Measurements from ENCODE around the gene ASIC2.

DNA sequence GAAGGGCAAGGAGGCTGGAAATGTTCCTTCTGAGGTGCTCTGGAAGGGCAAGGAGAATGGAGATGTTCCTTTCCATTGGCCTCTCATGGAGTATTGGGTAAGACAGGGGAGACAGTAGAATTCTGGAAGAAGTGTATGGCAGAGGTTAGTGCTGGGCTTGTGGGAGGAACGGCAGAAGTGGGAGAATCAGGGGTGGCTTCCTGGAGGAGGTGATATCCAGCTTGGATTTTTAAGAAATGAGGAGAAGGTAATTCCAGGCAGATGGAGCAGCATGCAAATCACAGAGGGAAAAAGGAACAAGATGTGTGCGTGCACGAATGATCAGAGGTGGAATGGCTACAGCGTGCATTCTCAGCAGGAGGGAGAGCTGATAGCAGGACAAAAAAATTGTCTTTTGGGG, 45.1 kb upstream of the ASIC2 start:
- TF ChIP-seq, protein P1, sequence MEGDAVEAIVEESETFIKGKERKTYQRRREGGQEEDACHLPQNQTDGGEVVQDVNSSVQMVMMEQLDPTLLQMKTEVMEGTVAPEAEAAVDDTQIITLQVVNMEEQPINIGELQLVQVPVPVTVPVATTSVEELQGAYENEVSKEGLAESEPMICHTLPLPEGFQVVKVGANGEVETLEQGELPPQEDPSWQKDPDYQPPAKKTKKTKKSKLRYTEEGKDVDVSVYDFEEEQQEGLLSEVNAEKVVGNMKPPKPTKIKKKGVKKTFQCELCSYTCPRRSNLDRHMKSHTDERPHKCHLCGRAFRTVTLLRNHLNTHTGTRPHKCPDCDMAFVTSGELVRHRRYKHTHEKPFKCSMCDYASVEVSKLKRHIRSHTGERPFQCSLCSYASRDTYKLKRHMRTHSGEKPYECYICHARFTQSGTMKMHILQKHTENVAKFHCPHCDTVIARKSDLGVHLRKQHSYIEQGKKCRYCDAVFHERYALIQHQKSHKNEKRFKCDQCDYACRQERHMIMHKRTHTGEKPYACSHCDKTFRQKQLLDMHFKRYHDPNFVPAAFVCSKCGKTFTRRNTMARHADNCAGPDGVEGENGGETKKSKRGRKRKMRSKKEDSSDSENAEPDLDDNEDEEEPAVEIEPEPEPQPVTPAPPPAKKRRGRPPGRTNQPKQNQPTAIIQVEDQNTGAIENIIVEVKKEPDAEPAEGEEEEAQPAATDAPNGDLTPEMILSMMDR (conservative IDR thresholded peaks at IDR 0.05; ENCODE audit: low read depth in 2 of 2), result no peak
- TF ChIP-seq EZH2phosphoT487 (IDR thresholded peaks at IDR 0.05; ENCODE audit: unreplicated experiment) (no peak), ZNF114 (CRISPR knock-in tag; IDR thresholded peaks at IDR 0.05) (no peak), POLR2AphosphoS5 (IDR thresholded peaks at IDR 0.05; ENCODE audit: low read depth) (no peak), EZH2 (IDR thresholded peaks at IDR 0.05; ENCODE audit: low read depth, unreplicated experiment) (no peak), NANOG (IDR thresholded peaks at IDR 0.05; ENCODE audit: borderline replicate concordance) (no peak), ETS1 (IDR thresholded peaks at IDR 0.05) (no peak), STAT1 (IDR thresholded peaks at IDR 0.05; ENCODE audit: unreplicated experiment) (no peak)
- TF ChIP-seq, protein P2, sequence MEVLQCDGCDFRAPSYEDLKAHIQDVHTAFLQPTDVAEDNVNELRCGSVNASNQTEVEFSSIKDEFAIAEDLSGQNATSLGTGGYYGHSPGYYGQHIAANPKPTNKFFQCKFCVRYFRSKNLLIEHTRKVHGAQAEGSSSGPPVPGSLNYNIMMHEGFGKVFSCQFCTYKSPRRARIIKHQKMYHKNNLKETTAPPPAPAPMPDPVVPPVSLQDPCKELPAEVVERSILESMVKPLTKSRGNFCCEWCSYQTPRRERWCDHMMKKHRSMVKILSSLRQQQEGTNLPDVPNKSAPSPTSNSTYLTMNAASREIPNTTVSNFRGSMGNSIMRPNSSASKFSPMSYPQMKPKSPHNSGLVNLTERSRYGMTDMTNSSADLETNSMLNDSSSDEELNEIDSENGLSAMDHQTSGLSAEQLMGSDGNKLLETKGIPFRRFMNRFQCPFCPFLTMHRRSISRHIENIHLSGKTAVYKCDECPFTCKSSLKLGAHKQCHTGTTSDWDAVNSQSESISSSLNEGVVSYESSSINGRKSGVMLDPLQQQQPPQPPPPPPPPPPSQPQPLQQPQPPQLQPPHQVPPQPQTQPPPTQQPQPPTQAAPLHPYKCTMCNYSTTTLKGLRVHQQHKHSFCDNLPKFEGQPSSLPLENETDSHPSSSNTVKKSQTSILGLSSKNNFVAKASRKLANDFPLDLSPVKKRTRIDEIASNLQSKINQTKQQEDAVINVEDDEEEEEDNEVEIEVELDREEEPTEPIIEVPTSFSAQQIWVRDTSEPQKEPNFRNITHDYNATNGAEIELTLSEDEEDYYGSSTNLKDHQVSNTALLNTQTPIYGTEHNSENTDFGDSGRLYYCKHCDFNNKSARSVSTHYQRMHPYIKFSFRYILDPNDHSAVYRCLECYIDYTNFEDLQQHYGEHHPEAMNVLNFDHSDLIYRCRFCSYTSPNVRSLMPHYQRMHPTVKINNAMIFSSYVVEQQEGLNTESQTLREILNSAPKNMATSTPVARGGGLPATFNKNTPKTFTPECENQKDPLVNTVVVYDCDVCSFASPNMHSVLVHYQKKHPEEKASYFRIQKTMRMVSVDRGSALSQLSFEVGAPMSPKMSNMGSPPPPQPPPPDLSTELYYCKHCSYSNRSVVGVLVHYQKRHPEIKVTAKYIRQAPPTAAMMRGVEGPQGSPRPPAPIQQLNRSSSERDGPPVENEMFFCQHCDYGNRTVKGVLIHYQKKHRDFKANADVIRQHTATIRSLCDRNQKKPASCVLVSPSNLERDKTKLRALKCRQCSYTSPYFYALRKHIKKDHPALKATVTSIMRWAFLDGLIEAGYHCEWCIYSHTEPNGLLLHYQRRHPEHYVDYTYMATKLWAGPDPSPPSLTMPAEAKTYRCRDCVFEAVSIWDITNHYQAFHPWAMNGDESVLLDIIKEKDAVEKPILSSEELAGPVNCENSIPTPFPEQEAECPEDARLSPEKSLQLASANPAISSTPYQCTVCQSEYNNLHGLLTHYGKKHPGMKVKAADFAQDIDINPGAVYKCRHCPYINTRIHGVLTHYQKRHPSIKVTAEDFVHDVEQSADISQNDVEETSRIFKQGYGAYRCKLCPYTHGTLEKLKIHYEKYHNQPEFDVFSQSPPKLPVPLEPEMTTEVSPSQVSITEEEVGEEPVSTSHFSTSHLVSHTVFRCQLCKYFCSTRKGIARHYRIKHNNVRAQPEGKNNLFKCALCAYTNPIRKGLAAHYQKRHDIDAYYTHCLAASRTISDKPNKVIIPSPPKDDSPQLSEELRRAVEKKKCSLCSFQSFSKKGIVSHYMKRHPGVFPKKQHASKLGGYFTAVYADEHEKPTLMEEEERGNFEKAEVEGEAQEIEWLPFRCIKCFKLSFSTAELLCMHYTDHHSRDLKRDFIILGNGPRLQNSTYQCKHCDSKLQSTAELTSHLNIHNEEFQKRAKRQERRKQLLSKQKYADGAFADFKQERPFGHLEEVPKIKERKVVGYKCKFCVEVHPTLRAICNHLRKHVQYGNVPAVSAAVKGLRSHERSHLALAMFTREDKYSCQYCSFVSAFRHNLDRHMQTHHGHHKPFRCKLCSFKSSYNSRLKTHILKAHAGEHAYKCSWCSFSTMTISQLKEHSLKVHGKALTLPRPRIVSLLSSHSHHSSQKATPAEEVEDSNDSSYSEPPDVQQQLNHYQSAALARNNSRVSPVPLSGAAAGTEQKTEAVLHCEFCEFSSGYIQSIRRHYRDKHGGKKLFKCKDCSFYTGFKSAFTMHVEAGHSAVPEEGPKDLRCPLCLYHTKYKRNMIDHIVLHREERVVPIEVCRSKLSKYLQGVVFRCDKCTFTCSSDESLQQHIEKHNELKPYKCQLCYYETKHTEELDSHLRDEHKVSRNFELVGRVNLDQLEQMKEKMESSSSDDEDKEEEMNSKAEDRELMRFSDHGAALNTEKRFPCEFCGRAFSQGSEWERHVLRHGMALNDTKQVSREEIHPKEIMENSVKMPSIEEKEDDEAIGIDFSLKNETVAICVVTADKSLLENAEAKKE (CRISPR knock-in tag; IDR thresholded peaks at IDR 0.05), result no peak
- TF ChIP-seq, protein P3, sequence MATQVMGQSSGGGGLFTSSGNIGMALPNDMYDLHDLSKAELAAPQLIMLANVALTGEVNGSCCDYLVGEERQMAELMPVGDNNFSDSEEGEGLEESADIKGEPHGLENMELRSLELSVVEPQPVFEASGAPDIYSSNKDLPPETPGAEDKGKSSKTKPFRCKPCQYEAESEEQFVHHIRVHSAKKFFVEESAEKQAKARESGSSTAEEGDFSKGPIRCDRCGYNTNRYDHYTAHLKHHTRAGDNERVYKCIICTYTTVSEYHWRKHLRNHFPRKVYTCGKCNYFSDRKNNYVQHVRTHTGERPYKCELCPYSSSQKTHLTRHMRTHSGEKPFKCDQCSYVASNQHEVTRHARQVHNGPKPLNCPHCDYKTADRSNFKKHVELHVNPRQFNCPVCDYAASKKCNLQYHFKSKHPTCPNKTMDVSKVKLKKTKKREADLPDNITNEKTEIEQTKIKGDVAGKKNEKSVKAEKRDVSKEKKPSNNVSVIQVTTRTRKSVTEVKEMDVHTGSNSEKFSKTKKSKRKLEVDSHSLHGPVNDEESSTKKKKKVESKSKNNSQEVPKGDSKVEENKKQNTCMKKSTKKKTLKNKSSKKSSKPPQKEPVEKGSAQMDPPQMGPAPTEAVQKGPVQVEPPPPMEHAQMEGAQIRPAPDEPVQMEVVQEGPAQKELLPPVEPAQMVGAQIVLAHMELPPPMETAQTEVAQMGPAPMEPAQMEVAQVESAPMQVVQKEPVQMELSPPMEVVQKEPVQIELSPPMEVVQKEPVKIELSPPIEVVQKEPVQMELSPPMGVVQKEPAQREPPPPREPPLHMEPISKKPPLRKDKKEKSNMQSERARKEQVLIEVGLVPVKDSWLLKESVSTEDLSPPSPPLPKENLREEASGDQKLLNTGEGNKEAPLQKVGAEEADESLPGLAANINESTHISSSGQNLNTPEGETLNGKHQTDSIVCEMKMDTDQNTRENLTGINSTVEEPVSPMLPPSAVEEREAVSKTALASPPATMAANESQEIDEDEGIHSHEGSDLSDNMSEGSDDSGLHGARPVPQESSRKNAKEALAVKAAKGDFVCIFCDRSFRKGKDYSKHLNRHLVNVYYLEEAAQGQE (IDR thresholded peaks at IDR 0.05; ENCODE audit: unreplicated experiment), result no peak
